ENCODE data around the gene GPR156. TPM values are rescaled to one million over a fixed set of nuclear protein-coding genes. Genes with fewer than 3 reads are reported as not detected.

The GPR156 gene
- polyA plus RNA-seq, 2 of the 4 experiments (the other 2 are of a cell fraction): 0.43 to 0.68 TPM

- Histone ChIP-seq H3K9me3 (no peaks in the 10 kb centered on the region), H3K4me2 (no peak overlapping the region), H3K4me3 (no peak overlapping the region), H3K27ac (peak overlapping the region in 1 of 2 experiments; percentile 54; a peak in 3 of 6 replicates), H3K4me1 (peaks cover 32% of the 10 kb centered on the region)
- no peak for TF ChIP-seq MAX (IDR thresholded peaks at IDR 0.05)
- TF ChIP-seq ESRRA (IDR thresholded peaks at IDR 0.05; ENCODE audit: borderline replicate concordance, low read length): no peak
- TF ChIP-seq HEYL (CRISPR knock-in tag; IDR thresholded peaks at IDR 0.05): no peak
- no peak for TF ChIP-seq CEBPB (IDR thresholded peaks at IDR 0.05)
- no peak for TF ChIP-seq SREBF2 (IDR thresholded peaks at IDR 0.05)
- TF ChIP-seq HMGXB4 (CRISPR knock-in tag; IDR thresholded peaks at IDR 0.05; ENCODE audit: borderline replicate concordance): no peak
- DNase-seq (ENCODE audit: low read depth in 1 of 2, low spot score in 1 of 2) (no peak), FAIRE-seq (no peak), ATAC-seq (no peak)
- WGBS (ENCODE audit: missing lambda C conversion rate): 92% methylated on average over 9 of the region's 10 CpGs
- CTCF ChIA-PET: no interaction called here
- POLR2A ChIA-PET: interaction anchor here (1.5 kb wide), 1 partner anchor 72 kb away, joined by 5 read pairs; no protein-coding TSS in a partner anchor
Measured at GRCh38 chr3:120167488-120167887, 117.5 kb downstream of the GPR156 start.

- DNase-seq (ENCODE audit: low read depth in 1 of 2, low spot score in 1 of 2) (no peak), FAIRE-seq (no peak), ATAC-seq (no peak)
- peaks cover 27% of the 10 kb centered on the region for H3K4me1 ChIP-seq
- no peak overlapping the region for H3K4me3 ChIP-seq
- no peaks in the 10 kb centered on the region for H3K9me3 ChIP-seq
- H3K27ac ChIP-seq: peak overlapping the region; percentile 3 to 11; a peak in 2 of 6 replicates
- ChIA-PET CTCF (interaction anchor here (0.6 to 1.0 kb wide), 2 partner anchors 17 to 29 kb away, joined by 3 to 4 read pairs; no protein-coding TSS in a partner anchor), POLR2A (no interaction called here)
- TF ChIP-seq POLR2AphosphoS2 (conservative IDR thresholded peaks at IDR 0.05; ENCODE audit: low read length): no peak
- TF ChIP-seq CBX8 (IDR thresholded peaks at IDR 0.05): no peak
- no peak for TF ChIP-seq MYC (IDR thresholded peaks at IDR 0.05; ENCODE audit: borderline replicate concordance, low read length)
- no peak overlapping the region for H3K4me2 ChIP-seq
Measured at GRCh38 chr3:120163816-120164215, 121.2 kb downstream of the GPR156 start.

GRCh38 chr3:120163026-120163425 lies 122.0 kb downstream of the GPR156 start:
- Histone ChIP-seq H3K27ac (peak overlapping the region; percentile 11 to 82; a peak in 2 of 6 replicates), H3K4me1 (peaks cover 27% of the 10 kb centered on the region), H3K4me2 (no peak overlapping the region), H3K4me3 (no peak overlapping the region), H3K9me3 (no peaks in the 10 kb centered on the region)
- ATAC-seq (no peak), FAIRE-seq (no peak), DNase-seq (ENCODE audit: low read depth in 1 of 2, low spot score in 1 of 2) (no peak)
- POLR2A ChIA-PET: interaction anchor here (1.3 kb wide), 1 partner anchor 67 kb away, joined by 3 read pairs; no protein-coding TSS in a partner anchor
- TF ChIP-seq RFX5 (IDR thresholded peaks at IDR 0.05): no peak
- no peak for TF ChIP-seq ATOH8 (CRISPR knock-in tag; IDR thresholded peaks at IDR 0.05; ENCODE audit: low read depth)
- TF ChIP-seq JUNB (IDR thresholded peaks at IDR 0.05): no peak
- no peak for TF ChIP-seq TP53 (CRISPR knock-in tag; IDR thresholded peaks at IDR 0.05)
- CTCF ChIA-PET: interaction anchor here (1.0 kb wide), 1 partner anchor 29 kb away, joined by 3 read pairs; no protein-coding TSS in a partner anchor
- WGBS (ENCODE audit: missing lambda C conversion rate): 80% methylated on average over 4 of the region's 4 CpGs

GRCh38 chr3:120162400-120162799 lies 122.6 kb downstream of the GPR156 start:
- FAIRE-seq (no peak), ATAC-seq (no peak), DNase-seq (ENCODE audit: low read depth in 1 of 2, low spot score in 1 of 2) (no peak)
- no peak overlapping the region for H3K4me3 ChIP-seq
- no peak overlapping the region for H3K4me2 ChIP-seq
- peaks cover 27% of the 10 kb centered on the region for H3K4me1 ChIP-seq
- H3K27ac ChIP-seq: peak overlapping the region; percentile 23 to 82; a peak in 4 of 6 replicates
- ChIA-PET POLR2A (interaction anchor here (1.3 kb wide), 1 partner anchor 67 kb away, joined by 3 read pairs; no protein-coding TSS in a partner anchor), CTCF (interaction anchor here (0.8 kb wide), 1 partner anchor 25 kb away, joined by 3 read pairs; no protein-coding TSS in a partner anchor)
- H3K9me3 ChIP-seq: no peaks in the 10 kb centered on the region
- TF ChIP-seq HOXB5 (CRISPR knock-in tag; IDR thresholded peaks at IDR 0.05) (no peak), EHF (CRISPR knock-in tag; IDR thresholded peaks at IDR 0.05) (no peak), TP53 (CRISPR knock-in tag; IDR thresholded peaks at IDR 0.05) (no peak), NR3C1 (IDR thresholded peaks at IDR 0.05) (no peak), ZNF302 (CRISPR knock-in tag; IDR thresholded peaks at IDR 0.05) (no peak), EHMT2 (IDR thresholded peaks at IDR 0.05; ENCODE audit: low read depth) (no peak), HOXA7 (CRISPR knock-in tag; IDR thresholded peaks at IDR 0.05) (no peak), ZSCAN20 (CRISPR knock-in tag; IDR thresholded peaks at IDR 0.05) (no peak), ZFP36 (IDR thresholded peaks at IDR 0.05; ENCODE audit: borderline replicate concordance, partially characterized antibody) (no peak), ESRRA (IDR thresholded peaks at IDR 0.05; ENCODE audit: borderline replicate concordance, low read length) (no peak), ZC3H11A (IDR thresholded peaks at IDR 0.05) (no peak), SREBF2 (IDR thresholded peaks at IDR 0.05) (no peak), BHLHE40 (IDR thresholded peaks at IDR 0.05; ENCODE audit: low read depth, low read length) (no peak), HDAC2 (IDR thresholded peaks at IDR 0.05) (no peak), PHF8 (IDR thresholded peaks at IDR 0.05; ENCODE audit: borderline replicate concordance, low read depth) (no peak), CBX2 (IDR thresholded peaks at IDR 0.05; ENCODE audit: borderline replicate concordance, low read depth) (no peak), HMGXB4 (CRISPR knock-in tag; IDR thresholded peaks at IDR 0.05; ENCODE audit: borderline replicate concordance) (no peak), JUN (IDR thresholded peaks at IDR 0.05) (no peak)

Data from A549 (cell line).